HFFc6 (cell line): ENCODE results near the gene SLC25A33. TPM values are rescaled to one million over a fixed set of nuclear protein-coding genes. Genes with fewer than 3 reads are reported as not detected.
A peak's percentile ranks its signal among the peaks of the same experiment; 100 is the strongest.

Experiments used
- DNase-seq: peaks from one replicate; pipeline ENCODE4 v3.0.0-alpha.2; 2018
- H3K27ac Mint-ChIP-seq: 2 replicates; pipeline ENCODE4 v1.8.0; 2020; ENCODE audit warnings: mild to moderate bottlenecking, mixed read lengths
- H3K27me3 Mint-ChIP-seq: 2 replicates; pipeline ENCODE4 v1.8.0; 2021; ENCODE audit warnings: mild to moderate bottlenecking, moderate library complexity, mixed read lengths; ENCODE audit not compliant: insufficient read depth
- H3K36me3 Mint-ChIP-seq: 2 replicates; pipeline ENCODE4 v1.8.0; 2021; ENCODE audit warnings: low read depth, mixed read lengths
- H3K4me1 Mint-ChIP-seq: 2 replicates; pipeline ENCODE4 v1.8.0; 2020; ENCODE audit warnings: low read depth, mixed read lengths
- H3K4me3 Mint-ChIP-seq: 2 replicates; pipeline ENCODE4 v1.8.0; 2020; ENCODE audit warnings: mild to moderate bottlenecking, moderate library complexity, mixed read lengths
- H3K9me3 Mint-ChIP-seq: 2 replicates; pipeline ENCODE4 v1.8.0; 2020; ENCODE audit warnings: mild to moderate bottlenecking, mixed read lengths
- CTCF ChIP-seq: fragments of 200-600 bp; sonication (generic); IDR thresholded peaks from 2 replicates; pipeline ENCODE4 v1.5.0; 2021; ENCODE audit warnings: antibody characterized with exemption, mild to moderate bottlenecking
- total RNA-seq, 6 experiments: library from RNA; stranded (reverse); fragmentation: NEBNext Ultra II Directional; extraction: Animal tissue kit (Norgen Biotek cat#: 25700); gene quantifications; 2 replicates in 1 of 6; 3 replicates in 5 of 6; pipeline ENCODE4 v1.2.3, GENCODE V29; 2021

SLC25A33 gene
- total RNA-seq, 6 experiments from 2014 or later = 3.3 to 4.7 (median 4.0) TPM

DNA sequence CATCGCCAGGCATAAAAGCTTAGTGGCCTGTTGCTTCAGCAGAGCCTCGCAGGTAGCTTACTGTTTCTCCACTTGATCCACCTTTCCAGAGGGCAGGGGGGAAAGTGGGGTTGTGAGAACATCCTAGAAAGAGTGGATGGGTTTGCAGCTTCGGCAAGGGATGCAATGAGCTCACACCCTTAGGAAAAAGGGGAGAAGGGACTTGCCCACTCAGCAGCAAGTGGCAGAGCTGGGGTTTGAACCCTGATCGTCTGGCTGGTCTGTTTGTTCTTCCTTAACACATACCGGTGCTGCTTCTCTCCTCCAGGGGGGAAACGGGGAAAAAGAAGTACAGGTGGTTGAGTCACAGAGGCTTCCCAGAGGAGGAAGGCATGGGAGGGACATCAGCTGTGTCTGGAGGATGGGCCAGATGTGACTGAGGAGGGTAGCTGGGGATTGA, 50.5 kb downstream of the SLC25A33 start:
- Mint-ChIP-seq H3K36me3 (no peaks in the 10 kb centered on the region; the same call in 1 of the 2 replicates), H3K27ac (peak overlapping the region; percentile 56), H3K27me3 (peaks cover 2% of the 10 kb centered on the region; the same call in 1 of the 2 replicates), H3K4me1 (peaks cover 28% of the 10 kb centered on the region), H3K4me3 (peak overlapping the region; percentile 88), H3K9me3 (no peaks in the 10 kb centered on the region)
- DNase-seq = peak; percentile 8
- TF ChIP-seq CTCF = no peak

- no peaks in the 10 kb centered on the region; the same call in 1 of the 2 replicates for H3K36me3 Mint-ChIP-seq
- no peak for DNase-seq
- H3K4me1 Mint-ChIP-seq = peaks cover 28% of the 10 kb centered on the region
- H3K27ac Mint-ChIP-seq = peak overlapping the region; percentile 56; the same call in 1 of the 2 replicates
- no peaks in the 10 kb centered on the region for H3K9me3 Mint-ChIP-seq
- H3K4me3 Mint-ChIP-seq = peak overlapping the region; percentile 88
- TF ChIP-seq CTCF = no peak
- H3K27me3 Mint-ChIP-seq = peaks cover 2% of the 10 kb centered on the region; the same call in 1 of the 2 replicates
Measured at GRCh38 chr1:9590201-9590600, 50.9 kb downstream of the SLC25A33 start.

DNA sequence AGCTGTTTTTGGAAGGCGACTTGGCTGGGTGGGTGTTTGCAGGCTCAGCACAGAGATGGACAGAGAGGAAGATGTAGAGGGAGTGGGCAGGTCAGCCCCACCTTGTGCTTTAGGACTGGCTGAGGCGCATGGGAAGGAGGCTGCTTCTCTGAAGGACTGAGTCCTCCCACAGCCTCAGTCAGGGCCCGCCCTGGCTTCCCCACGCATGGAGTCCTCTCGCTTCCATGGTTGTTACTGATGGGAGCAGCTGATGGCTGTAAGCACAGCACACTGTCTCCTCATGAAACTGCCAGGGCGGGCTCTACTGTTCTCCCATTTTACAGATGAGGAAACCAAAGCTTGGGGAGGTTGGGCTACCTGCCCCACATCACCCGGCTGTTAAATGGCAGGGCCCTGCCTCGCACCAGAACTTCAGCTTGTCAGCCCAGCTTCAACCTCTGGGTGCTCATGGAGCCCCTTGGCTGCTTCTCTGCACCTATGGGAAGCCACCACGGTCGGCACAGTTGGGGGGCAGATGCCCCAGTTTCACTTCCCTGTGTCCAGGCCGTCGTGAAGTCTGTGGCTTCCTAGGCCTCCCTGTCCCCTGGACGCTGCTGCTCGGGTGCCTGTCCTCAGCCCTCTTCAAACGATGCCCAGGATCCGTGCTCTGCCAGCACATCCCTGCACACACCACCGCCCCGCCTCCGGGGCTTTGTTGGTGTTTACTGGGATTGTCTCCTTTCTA, 51.8 kb downstream of the SLC25A33 start:
- no peak for DNase-seq
- H3K9me3 Mint-ChIP-seq = no peaks in the 10 kb centered on the region
- no peak overlapping the region for H3K4me3 Mint-ChIP-seq
- H3K4me1 Mint-ChIP-seq = peaks cover 28% of the 10 kb centered on the region
- H3K27ac Mint-ChIP-seq = no peak overlapping the region
- no peak for TF ChIP-seq CTCF
- H3K36me3 Mint-ChIP-seq = no peaks in the 10 kb centered on the region; the same call in 1 of the 2 replicates
- H3K27me3 Mint-ChIP-seq = peaks cover 2% of the 10 kb centered on the region; the same call in 1 of the 2 replicates

DNA sequence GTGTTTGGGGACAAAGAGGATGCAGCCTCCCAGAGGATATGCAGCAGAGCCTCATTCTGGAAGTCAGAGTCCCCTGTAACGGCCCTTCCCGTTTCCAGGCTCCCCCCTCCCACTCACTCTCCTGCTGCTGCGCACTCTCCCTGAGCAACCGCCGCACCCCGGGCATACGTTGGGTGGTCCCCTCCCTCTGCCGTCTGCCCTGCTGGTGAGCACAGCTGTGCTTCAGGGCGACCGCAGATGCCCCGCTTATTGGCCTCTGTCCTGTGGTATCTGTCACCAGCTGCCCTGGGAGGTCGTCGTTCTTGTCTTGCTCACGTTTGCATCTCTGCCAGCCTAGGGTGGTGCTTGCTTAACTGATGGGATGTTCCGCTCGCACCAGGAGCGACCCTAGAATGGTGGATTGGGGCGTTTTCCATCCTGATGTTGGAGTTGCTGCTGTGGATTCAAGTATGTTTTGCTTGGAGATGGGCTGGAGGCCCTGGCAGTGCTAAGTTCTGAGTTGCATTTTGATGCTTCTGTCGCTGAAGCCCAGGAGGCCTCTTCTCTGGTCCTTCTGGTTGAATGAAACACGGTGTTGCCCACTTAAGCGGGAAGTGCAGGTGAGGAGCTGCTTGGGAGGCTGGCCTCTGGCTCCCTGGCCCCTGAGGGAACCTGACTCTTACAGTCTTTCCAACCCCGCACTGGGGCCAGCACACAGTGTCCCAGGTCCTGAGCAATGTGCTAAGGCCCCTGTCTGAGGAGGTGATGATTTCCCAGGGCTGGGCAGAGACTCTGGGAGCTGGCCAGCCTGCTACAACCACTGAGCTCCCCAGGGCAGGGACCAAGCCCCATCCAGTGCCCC, 52.6 kb downstream of the SLC25A33 start:
- peaks cover 28% of the 10 kb centered on the region for H3K4me1 Mint-ChIP-seq
- no peaks in the 10 kb centered on the region for H3K9me3 Mint-ChIP-seq
- H3K36me3 Mint-ChIP-seq = no peaks in the 10 kb centered on the region; the same call in 1 of the 2 replicates
- DNase-seq = no peak
- no peak overlapping the region for H3K4me3 Mint-ChIP-seq
- no peak overlapping the region for H3K27ac Mint-ChIP-seq
- TF ChIP-seq CTCF = no peak
- peaks cover 2% of the 10 kb centered on the region; the same call in 1 of the 2 replicates for H3K27me3 Mint-ChIP-seq

DNA sequence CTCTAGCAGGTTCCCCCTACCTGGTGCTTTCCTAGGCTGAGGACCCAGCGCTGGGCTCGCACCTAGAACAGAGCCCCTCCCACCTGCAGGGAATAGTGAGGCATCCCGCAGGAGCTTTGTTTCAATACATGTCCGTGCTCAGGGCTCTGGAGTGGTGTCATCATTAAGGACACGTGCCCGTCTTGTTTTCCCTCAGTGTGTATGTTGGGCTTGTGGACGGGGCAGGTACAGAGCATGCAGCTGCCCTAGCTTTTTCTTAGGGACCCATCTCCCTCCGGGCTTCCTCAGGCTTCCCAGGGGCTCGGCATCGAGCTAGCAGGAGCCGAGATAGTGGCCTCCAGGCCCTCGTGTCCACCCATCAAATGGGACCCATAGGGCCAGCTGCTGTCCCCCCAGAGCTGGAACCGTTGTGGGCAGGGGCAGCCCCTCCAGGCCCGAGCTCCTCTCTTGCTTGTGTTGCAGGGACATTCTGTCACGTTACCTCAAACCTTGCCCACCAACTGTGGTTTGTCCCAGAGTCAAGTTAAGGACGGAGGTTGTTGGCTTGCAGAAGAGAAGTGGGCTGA, 53.3 kb downstream of the SLC25A33 start:
- H3K36me3 Mint-ChIP-seq = no peaks in the 10 kb centered on the region; the same call in 1 of the 2 replicates
- no peak overlapping the region for H3K4me3 Mint-ChIP-seq
- peaks cover 28% of the 10 kb centered on the region for H3K4me1 Mint-ChIP-seq
- H3K27ac Mint-ChIP-seq = peak overlapping the region; percentile 58; the same call in 1 of the 2 replicates
- peaks cover 2% of the 10 kb centered on the region; the same call in 1 of the 2 replicates for H3K27me3 Mint-ChIP-seq
- TF ChIP-seq CTCF = no peak
- no peaks in the 10 kb centered on the region for H3K9me3 Mint-ChIP-seq
- DNase-seq = no peak
